NT2/D1 (cell line): ENCODE data around the gene MEF2C.

Experiments
- DNase-seq: peaks from one replicate; pipeline ENCODE4 v3.0.0-alpha.2; 2011; ENCODE audit warnings: low read depth, low spot score
- H3K27me3 ChIP-seq: 2 replicates; pipeline ENCODE4 v1.6.0; 2011; ENCODE audit warnings: mild to moderate bottlenecking; ENCODE audit not compliant: insufficient read length, insufficient read depth
- H3K36me3 ChIP-seq: 2 replicates; pipeline ENCODE4 v1.6.1; 2011; ENCODE audit warnings: mild to moderate bottlenecking, low read length, mixed read lengths; ENCODE audit not compliant: insufficient read depth, insufficient read length
- H3K4me1 ChIP-seq: 2 replicates; pipeline ENCODE4 v1.5.1; 2011; ENCODE audit not compliant: insufficient read depth, insufficient read length
- H3K4me3 ChIP-seq: 2 replicates; pipeline ENCODE4 v1.5.1; 2011; ENCODE audit warnings: low read depth; ENCODE audit not compliant: insufficient read length
- H3K9ac ChIP-seq: 2 replicates; pipeline ENCODE4 v1.6.0; 2011; ENCODE audit warnings: low read depth; ENCODE audit not compliant: insufficient read length
- H3K9me3 ChIP-seq: 2 replicates; pipeline ENCODE4 v1.5.1; 2011; ENCODE audit warnings: mild to moderate bottlenecking, low read length; ENCODE audit not compliant: insufficient read depth
- SUZ12 ChIP-seq: IDR thresholded peaks from 2 replicates; pipeline ENCODE4 v1.6.1; 2011; ENCODE audit not compliant: insufficient read length, insufficient read depth; ENCODE audit errors: extremely low read depth
- YY1 ChIP-seq: IDR thresholded peaks from 2 replicates; pipeline ENCODE4 v1.6.1; 2011; ENCODE audit not compliant: insufficient read length, insufficient read depth
- ZNF274 ChIP-seq: IDR thresholded peaks from 2 replicates; pipeline ENCODE4 v1.6.1; 2011; ENCODE audit warnings: mild to moderate bottlenecking, low read depth, low read length

The MEF2C gene

DNA sequence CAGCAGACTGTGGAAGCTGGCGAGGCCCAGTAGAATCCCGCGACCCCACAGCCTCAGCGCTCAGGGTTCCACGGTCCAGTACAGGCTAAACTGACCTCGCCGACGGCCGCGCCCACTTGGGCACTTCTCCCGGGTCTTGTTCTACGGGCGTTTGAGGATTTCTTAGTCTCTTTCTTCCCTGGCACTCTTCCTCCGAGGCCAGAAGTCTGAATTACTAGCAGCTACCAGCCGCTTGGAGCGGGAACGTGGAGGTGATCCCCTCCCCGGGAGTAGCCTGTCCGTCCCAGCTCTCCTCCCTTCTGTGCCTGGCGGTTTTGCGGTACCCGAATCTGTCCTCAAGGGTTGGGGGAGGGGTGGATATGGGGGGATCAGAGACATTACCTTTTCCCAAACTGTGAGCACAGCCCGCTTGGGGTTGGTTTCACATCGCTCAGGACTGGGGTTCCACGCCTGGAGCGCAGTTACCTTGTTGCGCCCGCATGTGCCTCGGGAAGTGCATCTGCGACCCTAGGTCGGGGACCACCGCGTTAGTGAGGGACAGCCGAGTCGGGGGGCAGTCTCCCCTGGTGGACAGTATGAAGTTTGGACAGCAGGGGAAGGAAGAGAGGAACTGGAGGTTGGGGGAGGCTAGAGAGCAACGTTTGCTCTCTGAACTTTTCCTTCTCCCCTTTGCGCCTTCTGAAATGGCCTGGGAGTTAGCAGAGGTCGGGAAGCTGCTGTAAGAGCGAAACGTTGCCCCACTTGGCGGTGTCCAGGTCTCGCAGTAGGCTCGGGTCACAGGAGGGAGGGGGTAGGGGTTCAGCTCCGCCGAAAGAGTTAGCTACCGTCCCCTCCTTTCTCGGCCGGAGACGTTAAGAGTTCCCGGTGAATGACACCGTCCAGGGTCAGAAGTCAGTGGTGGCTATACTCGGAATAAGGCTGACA, 190.8 kb downstream of the MEF2C start:
- Histone ChIP-seq H3K9me3 (no peaks in the 10 kb centered on the region), H3K27me3 (peaks cover 83% of the 10 kb centered on the region), H3K4me3 (peak overlapping the region; percentile 37), H3K9ac (peak overlapping the region; percentile 61), H3K4me1 (peaks cover 3% of the 10 kb centered on the region), H3K36me3 (no peaks in the 10 kb centered on the region)
- TF ChIP-seq YY1 (no peak), SUZ12 (peak; percentile 80)
- no peak for DNase-seq

DNA sequence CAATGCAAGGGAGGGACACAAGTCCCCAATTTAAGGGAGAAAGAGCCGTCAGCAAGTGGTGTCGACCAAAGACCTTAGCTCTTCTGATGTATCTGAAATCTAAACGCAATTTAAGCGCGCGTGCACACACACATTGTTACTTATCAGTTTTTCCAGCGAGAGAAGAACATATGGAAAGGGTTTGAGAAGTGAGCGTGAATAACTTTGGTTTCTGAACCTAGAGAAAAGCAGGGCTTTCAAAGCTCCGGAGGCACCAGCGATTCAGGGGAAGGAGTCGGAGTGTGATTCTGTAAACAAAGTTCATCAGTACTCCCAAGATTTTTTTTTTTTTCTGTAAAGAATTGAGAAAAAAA, 191.8 kb downstream of the MEF2C start:
- no peak overlapping the region for H3K9ac ChIP-seq
- peaks cover 93% of the 10 kb centered on the region for H3K27me3 ChIP-seq

GRCh38 chr5:88690409-88691229, 192.4 kb downstream of the MEF2C start:
- TF ChIP-seq YY1 = no peak
- peak; percentile 62 for TF ChIP-seq SUZ12
- DNase-seq = no peak
- no peak overlapping the region for H3K9ac ChIP-seq
- peaks cover 99% of the 10 kb centered on the region for H3K27me3 ChIP-seq
- H3K4me3 ChIP-seq = no peak overlapping the region
- H3K36me3 ChIP-seq = no peaks in the 10 kb centered on the region
- no peaks in the 10 kb centered on the region for H3K9me3 ChIP-seq
- peaks cover 3% of the 10 kb centered on the region for H3K4me1 ChIP-seq

More for the DNA sequence above, 191.8 kb downstream of the MEF2C start:
- Histone ChIP-seq H3K36me3 (no peaks in the 10 kb centered on the region), H3K4me1 (peaks cover 3% of the 10 kb centered on the region), H3K4me3 (no peak overlapping the region), H3K9me3 (no peaks in the 10 kb centered on the region)
- no peak for DNase-seq
- TF ChIP-seq SUZ12 (no peak), ZNF274 (no peak), YY1 (no peak)

GRCh38 chr5:88689668-88690408, 193.1 kb downstream of the MEF2C start:
- TF ChIP-seq YY1 = no peak
- no peak for TF ChIP-seq ZNF274
- TF ChIP-seq SUZ12 = no peak
- Histone ChIP-seq H3K9ac (no peak overlapping the region), H3K4me3 (no peak overlapping the region), H3K9me3 (no peaks in the 10 kb centered on the region), H3K4me1 (peaks cover 3% of the 10 kb centered on the region), H3K36me3 (no peaks in the 10 kb centered on the region), H3K27me3 (peaks cover 100% of the 10 kb centered on the region)
- no peak for DNase-seq

- H3K36me3 ChIP-seq = no peaks in the 10 kb centered on the region
- H3K9me3 ChIP-seq = no peaks in the 10 kb centered on the region
- no peak for TF ChIP-seq SUZ12
- TF ChIP-seq ZNF274 = no peak
- no peak for TF ChIP-seq YY1
- no peak overlapping the region for H3K4me3 ChIP-seq
- peaks cover 3% of the 10 kb centered on the region for H3K4me1 ChIP-seq
- H3K27me3 ChIP-seq = peaks cover 100% of the 10 kb centered on the region
- no peak for DNase-seq
- H3K9ac ChIP-seq = no peak overlapping the region
Observed at GRCh38 chr5:88688984-88689667, 193.9 kb downstream of the MEF2C start.

DNA sequence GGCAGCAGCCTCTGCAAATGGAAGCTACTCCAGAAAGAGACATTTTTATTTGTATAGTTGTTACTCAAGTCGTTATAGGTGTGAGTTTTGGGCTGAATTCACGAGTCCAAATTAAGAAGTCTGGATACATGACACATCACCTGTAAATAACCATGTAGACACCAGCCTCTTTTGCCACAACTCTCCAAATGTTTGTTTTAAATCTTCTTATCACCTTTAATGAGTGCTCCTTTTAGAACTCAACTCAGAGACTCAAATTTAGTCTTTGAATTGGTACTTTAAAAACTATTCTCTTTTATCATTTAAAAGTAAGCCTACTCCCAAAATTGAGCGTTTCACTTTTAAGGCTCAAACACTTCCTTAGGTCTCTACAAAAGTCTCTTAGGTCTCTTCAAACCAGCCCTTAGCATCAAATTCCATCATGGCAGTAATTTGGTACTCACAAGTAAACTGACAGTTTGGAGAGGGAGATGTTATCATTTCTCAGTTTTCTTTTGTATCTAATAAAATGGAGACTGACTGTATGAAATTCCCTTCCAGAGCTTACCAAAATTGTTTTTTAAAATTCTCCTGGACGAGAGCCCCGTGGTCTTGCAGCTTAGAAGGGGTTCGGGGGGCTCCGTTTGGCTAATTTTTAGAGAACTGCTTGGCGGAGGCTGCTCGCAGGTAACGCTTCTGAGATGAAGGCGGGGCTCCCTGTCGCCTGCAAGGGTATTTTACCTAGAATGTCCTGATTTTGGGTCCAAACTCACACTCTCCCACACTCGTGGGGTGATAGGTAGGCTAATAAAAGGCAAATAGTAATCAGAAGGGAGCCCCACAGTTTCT, 194.6 kb downstream of the MEF2C start:
- Histone ChIP-seq H3K27me3 (peaks cover 100% of the 10 kb centered on the region), H3K4me1 (peaks cover 4% of the 10 kb centered on the region)

More for the DNA sequence above, 194.6 kb downstream of the MEF2C start:
- no peaks in the 10 kb centered on the region for H3K9me3 ChIP-seq
- no peak for DNase-seq
- TF ChIP-seq ZNF274 = no peak
- TF ChIP-seq YY1 = no peak
- no peak for TF ChIP-seq SUZ12
- no peak overlapping the region for H3K9ac ChIP-seq
- no peak overlapping the region for H3K4me3 ChIP-seq
- no peaks in the 10 kb centered on the region for H3K36me3 ChIP-seq
